DMS53 treated with DMSO at 0.1 percent for 48 hours (cell line): ENCODE measurements around the gene PRCC.

Source experiments
- DNase-seq: peaks from one replicate; lab custom pipeline; 2025; ENCODE audit not compliant: unreplicated experiment; lab: John Stamatoyannopoulos, UW

PRCC gene

DNA sequence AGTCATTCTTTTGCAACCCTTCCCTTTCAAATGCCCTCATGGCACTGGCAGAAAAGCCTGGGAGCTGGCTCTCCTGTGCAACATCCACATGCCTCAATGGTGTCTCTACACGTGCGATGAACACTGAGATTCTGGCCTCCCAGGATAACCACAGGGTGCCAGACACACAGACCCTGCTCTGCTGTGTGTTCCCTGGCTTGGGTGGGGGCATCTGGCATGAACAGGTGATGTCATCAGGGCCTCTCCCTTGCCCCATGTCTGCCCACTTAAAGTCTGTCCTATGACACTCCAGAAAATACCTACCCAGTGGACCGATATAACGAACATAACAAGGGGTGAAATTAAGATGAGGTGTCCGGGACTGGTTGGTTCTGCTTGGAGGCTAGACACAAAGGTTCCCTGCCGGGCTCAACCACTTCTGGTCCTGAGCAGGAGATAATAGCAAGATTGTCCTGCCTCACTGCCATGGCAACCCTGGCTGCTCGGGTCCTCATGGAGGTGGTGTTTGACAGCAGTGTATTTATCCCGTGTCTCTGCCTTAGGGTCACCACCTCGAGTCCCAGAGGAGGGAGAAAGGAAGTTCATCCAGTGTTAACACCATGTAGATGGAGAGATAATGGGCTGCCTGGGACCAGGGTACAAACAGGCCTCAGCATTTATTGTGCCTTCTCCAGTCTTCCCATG is 72.2 kb downstream of the PRCC start:
- no peak for DNase-seq

GRCh38 chr1:156840186-156840897 is 73.0 kb downstream of the PRCC start:
- DNase-seq: no peak

DNA sequence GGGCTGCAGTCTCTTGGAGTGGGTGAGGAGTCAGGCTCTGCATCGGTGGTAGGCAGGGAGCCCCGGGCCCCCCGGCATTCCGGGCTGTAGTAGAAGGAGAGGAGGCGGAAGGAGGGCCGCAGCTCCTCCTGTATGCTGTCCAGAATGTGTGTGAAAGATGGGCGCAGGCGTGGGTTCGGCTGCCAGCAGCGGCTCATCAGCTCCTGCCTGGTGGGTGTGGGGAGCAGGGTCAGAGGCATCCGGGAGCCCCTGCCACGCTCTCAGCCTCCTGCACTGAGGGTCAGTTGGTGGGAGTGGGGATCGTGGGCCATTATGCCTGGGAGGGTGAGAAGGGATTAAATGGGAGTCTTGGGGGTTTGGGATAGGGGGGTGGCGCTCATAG is 73.6 kb downstream of the PRCC start:
- no peak for DNase-seq

- no peak for DNase-seq
Measured at GRCh38 chr1:156841295-156841855, 74.0 kb downstream of the PRCC start.

DNA sequence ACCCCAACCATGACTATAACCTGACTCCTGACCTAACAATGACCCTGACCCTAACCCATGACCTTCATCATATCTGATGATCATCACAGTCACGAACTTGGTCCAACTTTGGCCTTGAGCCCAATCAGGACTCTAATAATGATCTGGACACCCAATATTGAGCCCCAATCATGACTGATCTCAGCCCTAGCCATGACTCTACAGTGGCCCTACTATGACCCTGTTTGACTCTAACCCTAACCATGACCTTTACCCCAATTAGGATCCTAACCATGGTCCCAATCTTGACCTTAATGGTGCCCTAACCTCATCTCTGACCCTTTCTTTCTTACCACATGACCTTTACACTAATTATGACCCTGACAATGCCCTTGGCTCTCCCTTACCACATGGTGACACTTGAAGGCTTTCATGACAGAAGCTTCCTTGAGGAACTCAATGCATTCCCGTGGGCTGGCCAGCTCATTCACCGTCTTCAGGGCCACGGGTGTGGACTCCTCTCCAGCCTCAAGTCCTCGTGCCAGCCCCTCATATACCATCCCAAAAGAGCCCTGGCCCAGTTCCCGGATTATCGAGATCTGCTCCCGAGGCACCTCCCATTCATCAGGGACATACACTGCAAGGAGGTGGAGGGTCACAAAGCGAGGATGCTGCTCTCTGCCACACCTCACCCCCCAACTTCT is 75.4 kb downstream of the PRCC start:
- no peak for DNase-seq

GRCh38 chr1:156844102-156844501 is 76.8 kb downstream of the PRCC start:
- DNase-seq: no peak

DNA sequence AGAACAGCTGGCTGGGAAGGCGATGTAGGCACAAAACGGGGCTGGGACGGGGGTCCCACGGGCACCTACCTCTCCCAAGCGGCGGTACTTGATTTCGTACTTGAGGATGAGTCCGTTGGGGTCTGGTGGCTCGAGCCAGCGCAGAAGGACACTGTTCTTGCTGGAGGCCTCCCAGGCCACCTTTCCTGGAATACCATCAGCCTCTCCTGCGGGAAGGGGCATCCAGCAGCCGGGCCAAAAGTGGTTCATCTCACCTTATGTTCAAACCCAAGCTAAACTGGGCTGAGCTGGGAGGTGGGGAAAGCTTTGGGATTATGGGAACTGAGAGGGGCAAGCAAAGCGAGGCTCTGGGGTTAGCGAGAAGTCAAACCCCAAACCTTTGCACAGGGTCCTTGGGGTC is 77.3 kb downstream of the PRCC start:
- no peak for DNase-seq

DNA sequence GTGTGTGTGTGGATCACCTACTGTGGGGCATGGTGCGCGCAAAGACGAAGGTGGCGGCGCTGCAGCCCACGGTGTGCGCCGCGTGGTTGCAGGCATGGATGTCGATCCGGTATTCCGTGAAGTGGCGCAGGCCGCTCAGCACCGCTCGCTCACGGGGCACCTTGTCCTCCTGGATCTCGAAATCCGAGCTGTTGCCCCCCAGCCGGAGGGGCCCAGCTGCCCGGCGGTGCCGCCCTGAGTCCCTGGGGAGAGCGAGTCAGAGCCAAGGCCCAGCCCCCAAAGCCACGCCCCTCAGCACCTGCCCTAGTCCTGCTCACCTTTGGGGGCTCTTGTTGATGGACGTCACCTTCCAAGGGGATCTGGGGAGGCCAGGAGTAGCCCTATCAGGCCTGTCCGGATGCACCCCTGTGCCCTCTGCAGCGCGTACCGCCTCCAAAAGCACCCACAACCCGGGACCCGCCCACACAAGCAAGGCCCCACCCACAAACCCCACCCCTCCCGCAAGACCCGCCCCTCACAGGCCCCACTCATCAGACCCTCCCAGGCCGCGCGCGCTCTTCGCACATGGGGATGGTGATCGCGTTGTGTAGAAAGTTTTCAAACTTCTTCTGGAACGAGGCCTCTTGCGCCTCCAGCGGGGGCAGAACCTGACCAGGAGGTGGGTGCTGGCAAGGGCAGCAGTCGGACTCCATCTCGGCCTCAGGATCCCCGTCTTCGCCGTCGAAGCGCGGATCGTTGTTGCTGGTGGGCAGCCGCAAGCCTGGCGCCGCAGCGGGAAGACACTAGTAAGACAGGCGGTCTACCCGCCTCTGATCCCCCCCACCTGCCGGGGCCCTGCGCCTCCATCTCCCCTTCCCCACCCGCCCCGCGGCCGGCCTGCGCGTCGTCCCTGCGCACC is 78.0 kb downstream of the PRCC start:
- no peak for DNase-seq

- no peak for DNase-seq
Measured at GRCh38 chr1:156845953-156846545, 78.7 kb downstream of the PRCC start.

- no peak for DNase-seq
Measured at GRCh38 chr1:156846643-156847042, 79.3 kb downstream of the PRCC start.

DNA sequence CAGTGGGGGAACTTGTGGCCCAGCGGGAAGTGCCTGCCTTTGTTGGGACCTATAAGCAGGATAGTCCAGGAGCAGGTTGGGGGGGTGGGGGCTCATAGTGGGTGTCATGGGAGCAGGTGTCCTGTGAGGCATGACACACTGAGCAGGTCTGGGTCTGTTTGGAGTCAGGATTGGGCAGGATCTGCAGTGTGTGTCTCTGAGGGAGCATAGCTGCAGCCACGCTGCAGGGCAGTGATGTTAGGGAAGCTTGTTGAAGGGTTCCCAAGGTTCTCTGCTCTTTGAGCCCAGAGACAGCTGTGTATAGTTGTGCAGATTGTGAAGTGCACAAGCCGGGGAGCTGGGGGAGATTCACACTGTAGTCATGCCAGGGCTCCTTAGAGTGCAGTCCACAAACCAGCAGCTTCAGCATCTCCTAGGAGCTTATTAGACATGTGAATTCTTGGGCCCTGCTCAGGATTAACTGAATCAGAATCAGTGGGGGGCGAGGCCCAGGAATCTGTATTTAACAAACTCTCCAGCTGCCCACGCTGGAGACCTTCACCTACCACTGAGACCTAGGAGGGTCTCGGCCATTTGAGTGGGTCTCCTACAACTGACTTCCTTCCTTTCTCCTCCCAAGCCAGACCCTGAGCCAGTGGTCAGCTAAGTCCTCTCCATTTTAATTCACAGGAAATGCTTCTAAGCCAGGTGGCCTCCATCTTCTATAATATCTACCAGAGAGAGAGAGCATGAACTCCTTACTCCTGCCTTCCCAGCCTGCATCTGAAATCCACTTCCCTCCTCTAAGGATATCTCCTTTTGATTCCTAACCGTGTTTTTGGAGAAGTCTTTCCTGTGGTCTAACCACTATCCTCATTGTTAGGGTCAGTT is 80.5 kb downstream of the PRCC start:
- DNase-seq: no peak

GRCh38 chr1:156848461-156849150 is 81.3 kb downstream of the PRCC start:
- DNase-seq: no peak

- no peak for DNase-seq
Measured at GRCh38 chr1:156849151-156849496, 81.8 kb downstream of the PRCC start.
